ENCODE results near the gene POLR3H.
A peak's percentile ranks its signal among the peaks of the same experiment; 100 is the strongest.
"Not testable (repeated sequence)": the region's sequence is repeated elsewhere in the genome, so short reads cannot be mapped to it uniquely, and the experiment has no call there.

DNA sequence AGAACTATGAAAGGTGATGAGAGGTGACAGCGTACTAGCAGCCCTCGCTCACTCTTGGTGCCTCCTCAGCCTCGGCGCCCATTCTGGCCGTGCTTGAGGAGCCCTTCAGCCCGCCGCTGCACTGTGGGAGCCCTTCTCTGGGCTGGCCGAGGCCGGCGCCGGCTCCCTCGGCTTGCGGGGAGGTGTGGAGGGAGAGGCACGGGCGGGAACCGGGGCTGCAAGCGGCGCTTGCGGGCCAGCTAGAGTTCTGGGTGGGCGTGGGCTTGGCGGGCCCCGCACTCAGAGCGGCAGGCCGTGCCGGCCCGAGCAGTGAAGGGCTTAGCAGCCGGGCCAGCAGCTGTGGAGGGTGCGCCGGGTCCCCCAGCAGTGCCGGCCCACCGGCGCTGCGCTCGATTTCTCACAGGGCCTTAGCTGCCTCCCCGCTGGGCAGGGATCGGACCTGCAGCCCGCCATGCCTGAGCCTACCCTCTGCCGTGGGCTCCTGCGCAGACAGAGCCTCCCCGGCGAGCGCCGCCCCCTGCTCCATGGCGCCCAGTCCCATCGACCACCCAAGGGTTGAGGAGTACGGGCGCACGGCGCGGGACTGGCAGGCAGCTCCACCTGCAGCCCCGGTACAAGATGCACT is 49.2 kb upstream of the POLR3H start:
- TF ChIP-seq, protein P1, sequence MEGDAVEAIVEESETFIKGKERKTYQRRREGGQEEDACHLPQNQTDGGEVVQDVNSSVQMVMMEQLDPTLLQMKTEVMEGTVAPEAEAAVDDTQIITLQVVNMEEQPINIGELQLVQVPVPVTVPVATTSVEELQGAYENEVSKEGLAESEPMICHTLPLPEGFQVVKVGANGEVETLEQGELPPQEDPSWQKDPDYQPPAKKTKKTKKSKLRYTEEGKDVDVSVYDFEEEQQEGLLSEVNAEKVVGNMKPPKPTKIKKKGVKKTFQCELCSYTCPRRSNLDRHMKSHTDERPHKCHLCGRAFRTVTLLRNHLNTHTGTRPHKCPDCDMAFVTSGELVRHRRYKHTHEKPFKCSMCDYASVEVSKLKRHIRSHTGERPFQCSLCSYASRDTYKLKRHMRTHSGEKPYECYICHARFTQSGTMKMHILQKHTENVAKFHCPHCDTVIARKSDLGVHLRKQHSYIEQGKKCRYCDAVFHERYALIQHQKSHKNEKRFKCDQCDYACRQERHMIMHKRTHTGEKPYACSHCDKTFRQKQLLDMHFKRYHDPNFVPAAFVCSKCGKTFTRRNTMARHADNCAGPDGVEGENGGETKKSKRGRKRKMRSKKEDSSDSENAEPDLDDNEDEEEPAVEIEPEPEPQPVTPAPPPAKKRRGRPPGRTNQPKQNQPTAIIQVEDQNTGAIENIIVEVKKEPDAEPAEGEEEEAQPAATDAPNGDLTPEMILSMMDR (IDR thresholded peaks at IDR 0.05 in 8 of 11, conservative IDR thresholded peaks at IDR 0.05 in 3 of 11): not testable (repeated sequence)
- not testable (repeated sequence) for TF ChIP-seq POLR2A (IDR thresholded peaks at IDR 0.05)
- peak in 1 of 3 donors; percentile 14 for TF ChIP-seq POLR2AphosphoS5 (IDR thresholded peaks at IDR 0.05)
